ENCODE measurements around the gene RNF8. TPM values are rescaled to one million over a fixed set of nuclear protein-coding genes. Genes with fewer than 3 reads are reported as not detected.

RNF8 gene
- total and polyA plus RNA-seq, 2 of the 4 experiments (the other 2 are of a cell fraction), result 16.5 to 17.9 TPM

DNA sequence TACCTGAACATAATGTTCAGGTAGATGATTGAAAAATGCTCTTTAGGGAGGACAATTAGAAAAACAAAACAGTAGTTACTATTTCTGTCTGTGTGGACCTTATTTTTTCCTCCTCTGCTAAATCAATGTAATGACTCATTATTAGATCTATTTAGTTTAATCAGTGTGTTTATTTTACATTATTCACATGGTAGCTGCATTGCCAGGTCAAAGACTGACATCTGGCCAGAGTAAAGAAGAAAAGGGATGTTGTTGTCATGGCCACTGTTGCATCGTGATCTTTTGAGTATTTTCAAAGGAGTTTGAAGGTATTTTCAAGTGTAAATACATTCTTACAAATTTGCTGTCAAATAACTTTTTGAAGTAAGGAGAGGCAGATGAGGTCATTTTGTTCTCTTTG, 85.1 kb downstream of the RNF8 start:
- ChIA-PET POLR2A (ENCODE audit: unreplicated experiment) (no interaction called here), CTCF (no interaction called here)
- in situ Hi-C loops (cut with MboI; ENCODE audit: low sequenced_read_pairs), result no loop called here

More for the DNA sequence above, 85.1 kb downstream of the RNF8 start:
- H3K14ac ChIP-seq (replicated peaks; ENCODE audit: low read depth, low read length), result no peak overlapping the region
- TF ChIP-seq MAZ (IDR thresholded peaks at IDR 0.05; ENCODE audit: borderline replicate concordance, low read depth, low read length) (no peak), MXI1 (IDR thresholded peaks at IDR 0.05; ENCODE audit: borderline replicate concordance, low read depth, low read length) (no peak), CHD1 (IDR thresholded peaks at IDR 0.05; ENCODE audit: low read depth, low read length) (no peak), MAFK (IDR thresholded peaks at IDR 0.05; ENCODE audit: low read depth, low read length) (no peak), NFE2L2 (IDR thresholded peaks at IDR 0.05; ENCODE audit: low read depth, low read length) (no peak), POLR2A (IDR thresholded peaks at IDR 0.05; ENCODE audit: low read depth, low read length) (no peak), BHLHE40 (IDR thresholded peaks at IDR 0.05; ENCODE audit: low read depth, low read length) (no peak)
- peak; percentile 41 for DNase-seq
- no peaks in the 10 kb centered on the region for H3K4me1 ChIP-seq (ENCODE audit: control insufficient read depth, insufficient read depth, low read length)
- no peak overlapping the region for H3K4me2 ChIP-seq (ENCODE audit: low read depth, low read length)
- no peaks in the 10 kb centered on the region for H3K27me3 ChIP-seq (ENCODE audit: control insufficient read depth, insufficient read depth, low read length)
- no peak; the same call in 1 of the 2 replicates for ATAC-seq (ENCODE audit: low read depth)
- H2BK15ac ChIP-seq (ENCODE audit: low read depth, low read length), result no peak overlapping the region
- H3K79me1 ChIP-seq (ENCODE audit: low read depth in 1 of 2, low read length in 2 of 2), result peaks cover 57 to 60% of the 10 kb centered on the region in 2 experiments
- H3K4me3 ChIP-seq (ENCODE audit: insufficient read depth, low read depth, low read length), result no peak overlapping the region
- H3K27ac ChIP-seq (ENCODE audit: insufficient read depth, low read length), result no peak overlapping the region
- peaks cover 5% of the 10 kb centered on the region for H3K9me1 ChIP-seq (ENCODE audit: insufficient read depth, low read length)
- peaks cover 4% of the 10 kb centered on the region; the same call in 1 of the 2 replicates for H4K20me1 ChIP-seq (ENCODE audit: insufficient read depth, low read length)
- H3K4ac ChIP-seq (ENCODE audit: low read depth, low read length), result no peak overlapping the region
- H2BK5ac ChIP-seq (ENCODE audit: low read depth, low read length, poor library complexity, severe bottlenecking), result no peak overlapping the region
- BruUV-seq (replicated peaks), result no TSS peak
- H2BK20ac ChIP-seq (ENCODE audit: low read depth, low read length), result no peak overlapping the region
- peaks cover 16% of the 10 kb centered on the region for H3K36me3 ChIP-seq (ENCODE audit: control insufficient read depth, insufficient read depth, low read length)
- WGBS, 2 experiments (ENCODE audit: extremely low coverage in 2 of 2, insufficient read length in 1 of 2), result no CpG with 5 or more reads among the region's 1 CpG
- intact Hi-C loops (cut with micrococcal nuclease) (loop anchor here (1.0 kb wide), 1 partner anchor 46 kb away; no protein-coding TSS in a partner anchor), dilution Hi-C loops (cut with HindIII; ENCODE audit: low sequenced_read_pairs, unreplicated experiment) (no loop called here)
- no peak overlapping the region for H3K18ac ChIP-seq (ENCODE audit: low read depth, low read length)
- H2AK9ac ChIP-seq (replicated peaks; ENCODE audit: low read depth, low read length, poor library complexity), result no peak overlapping the region
- H4K8ac ChIP-seq (ENCODE audit: low read depth in 2 of 2, low read length in 2 of 2), result no peak overlapping the region
- H3K23ac ChIP-seq (ENCODE audit: low read depth, low read length), result no peak overlapping the region
- no peak overlapping the region for H2AFZ ChIP-seq (replicated peaks; ENCODE audit: low read length, poor library complexity)
- no peak overlapping the region for H4K91ac ChIP-seq (ENCODE audit: insufficient read depth, low read depth, low read length)
- H3K9ac ChIP-seq (ENCODE audit: low read depth, low read length), result no peak overlapping the region
- no peak overlapping the region for H2BK120ac ChIP-seq (ENCODE audit: low read depth, low read length)
- no peaks in the 10 kb centered on the region for H3K9me3 ChIP-seq (ENCODE audit: control insufficient read depth, insufficient read depth, low read length)
- no peak overlapping the region for H3K56ac ChIP-seq (ENCODE audit: extremely low read depth, insufficient read depth, low read length)
- H2AK5ac ChIP-seq (ENCODE audit: low read depth, low read length), result no peak overlapping the region
- H4K5ac ChIP-seq (ENCODE audit: low read depth, low read length), result no peak overlapping the region

Data from IMR-90 (cell line).